ENCODE results near the gene BANP.

The BANP gene

GRCh38 chr16:88005181-88005581, 53.9 kb downstream of the BANP start:
- H3K4me3 ChIP-seq (ENCODE audit: severe bottlenecking) = no peak overlapping the region
- H3K9me3 ChIP-seq (ENCODE audit: severe bottlenecking) = no peaks in the 10 kb centered on the region
- H3K36me3 ChIP-seq (ENCODE audit: low read depth) = no peaks in the 10 kb centered on the region; the same call in 1 of the 2 replicates
- no peaks in the 10 kb centered on the region for H3K4me1 ChIP-seq (ENCODE audit: insufficient read depth, poor library complexity, severe bottlenecking)
- no peak for DNase-seq (ENCODE audit: low spot score)
- TF ChIP-seq CTCF (IDR thresholded peaks at IDR 0.05; ENCODE audit: poor library complexity, severe bottlenecking) = no peak
- ATAC-seq (ENCODE audit: low read depth) = no peak
- H3K27ac ChIP-seq (ENCODE audit: poor library complexity, severe bottlenecking) = no peak overlapping the region
- H3K27me3 ChIP-seq (ENCODE audit: insufficient read depth, poor library complexity, severe bottlenecking) = no peaks in the 10 kb centered on the region

GRCh38 chr16:88005968-88006367, 54.7 kb downstream of the BANP start:
- Histone ChIP-seq H3K36me3 (ENCODE audit: low read depth) (no peaks in the 10 kb centered on the region; the same call in 1 of the 2 replicates), H3K27ac (ENCODE audit: poor library complexity, severe bottlenecking) (no peak overlapping the region), H3K4me1 (ENCODE audit: insufficient read depth, poor library complexity, severe bottlenecking) (no peaks in the 10 kb centered on the region), H3K27me3 (ENCODE audit: insufficient read depth, poor library complexity, severe bottlenecking) (no peaks in the 10 kb centered on the region), H3K9me3 (ENCODE audit: severe bottlenecking) (no peaks in the 10 kb centered on the region), H3K4me3 (ENCODE audit: severe bottlenecking) (no peak overlapping the region)
- DNase-seq (ENCODE audit: low spot score) = no peak
- TF ChIP-seq CTCF (IDR thresholded peaks at IDR 0.05; ENCODE audit: poor library complexity, severe bottlenecking) = no peak
- no peak for ATAC-seq (ENCODE audit: low read depth)

GRCh38 chr16:88007321-88007731, 56.1 kb downstream of the BANP start:
- Histone ChIP-seq H3K4me3 (ENCODE audit: severe bottlenecking) (no peak overlapping the region), H3K27ac (ENCODE audit: poor library complexity, severe bottlenecking) (no peak overlapping the region), H3K4me1 (ENCODE audit: insufficient read depth, poor library complexity, severe bottlenecking) (no peaks in the 10 kb centered on the region), H3K9me3 (ENCODE audit: severe bottlenecking) (no peaks in the 10 kb centered on the region), H3K36me3 (ENCODE audit: low read depth) (no peaks in the 10 kb centered on the region; the same call in 1 of the 2 replicates), H3K27me3 (ENCODE audit: insufficient read depth, poor library complexity, severe bottlenecking) (no peaks in the 10 kb centered on the region)
- TF ChIP-seq CTCF (IDR thresholded peaks at IDR 0.05; ENCODE audit: poor library complexity, severe bottlenecking) = no peak
- no peak for DNase-seq (ENCODE audit: low spot score)
- ATAC-seq (ENCODE audit: low read depth) = no peak

GRCh38 chr16:88008840-88009239, 57.6 kb downstream of the BANP start:
- H3K4me1 ChIP-seq (ENCODE audit: insufficient read depth, poor library complexity, severe bottlenecking) = no peaks in the 10 kb centered on the region
- H3K36me3 ChIP-seq (ENCODE audit: low read depth) = no peaks in the 10 kb centered on the region; the same call in 1 of the 2 replicates
- ATAC-seq (ENCODE audit: low read depth) (no peak), DNase-seq (ENCODE audit: low spot score) (no peak)
- no peak overlapping the region for H3K27ac ChIP-seq (ENCODE audit: poor library complexity, severe bottlenecking)
- H3K4me3 ChIP-seq (ENCODE audit: severe bottlenecking) = no peak overlapping the region
- no peaks in the 10 kb centered on the region for H3K27me3 ChIP-seq (ENCODE audit: insufficient read depth, poor library complexity, severe bottlenecking)
- no peaks in the 10 kb centered on the region for H3K9me3 ChIP-seq (ENCODE audit: severe bottlenecking)
- TF ChIP-seq CTCF (IDR thresholded peaks at IDR 0.05; ENCODE audit: poor library complexity, severe bottlenecking) = no peak

GRCh38 chr16:88009563-88010342, 58.5 kb downstream of the BANP start:
- DNase-seq (ENCODE audit: low spot score) (no peak), ATAC-seq (ENCODE audit: low read depth) (no peak)
- Histone ChIP-seq H3K27ac (ENCODE audit: poor library complexity, severe bottlenecking) (no peak overlapping the region), H3K4me1 (ENCODE audit: insufficient read depth, poor library complexity, severe bottlenecking) (no peaks in the 10 kb centered on the region), H3K9me3 (ENCODE audit: severe bottlenecking) (no peaks in the 10 kb centered on the region), H3K4me3 (ENCODE audit: severe bottlenecking) (no peak overlapping the region), H3K36me3 (ENCODE audit: low read depth) (no peaks in the 10 kb centered on the region; the same call in 1 of the 2 replicates), H3K27me3 (ENCODE audit: insufficient read depth, poor library complexity, severe bottlenecking) (no peaks in the 10 kb centered on the region)
- no peak for TF ChIP-seq CTCF (IDR thresholded peaks at IDR 0.05; ENCODE audit: poor library complexity, severe bottlenecking)

Data from RWPE2 (cell line).